Endothelial cell (in vitro differentiated cells): Measurements from ENCODE around the gene KCNIP3. TPM values are rescaled to one million over a fixed set of nuclear protein-coding genes. Genes with fewer than 3 reads are reported as not detected.

Experiments
- DNase-seq: peaks from one replicate; pipeline ENCODE4 v3.0.0; 2021; ENCODE audit warnings: low spot score
- H3K27ac Mint-ChIP-seq: one replicate; pipeline ENCODE4 v1.8.0; 2021; ENCODE audit warnings: mixed read lengths, inconsistent platforms; ENCODE audit not compliant: unreplicated experiment
- H3K27me3 Mint-ChIP-seq: one replicate; pipeline ENCODE4 v1.8.0; 2021; ENCODE audit warnings: mild to moderate bottlenecking, moderate library complexity, mixed read lengths, inconsistent platforms; ENCODE audit not compliant: unreplicated experiment
- H3K36me3 Mint-ChIP-seq: one replicate; pipeline ENCODE4 v1.8.0; 2021; ENCODE audit warnings: mild to moderate bottlenecking, low read depth, mixed read lengths, inconsistent platforms; ENCODE audit not compliant: unreplicated experiment
- H3K4me1 Mint-ChIP-seq: one replicate; pipeline ENCODE4 v1.8.0; 2021; ENCODE audit warnings: mild to moderate bottlenecking, mixed read lengths, inconsistent platforms; ENCODE audit not compliant: unreplicated experiment
- H3K4me3 Mint-ChIP-seq: one replicate; pipeline ENCODE4 v1.8.0; 2021; ENCODE audit warnings: mild to moderate bottlenecking, mixed read lengths, inconsistent platforms; ENCODE audit not compliant: unreplicated experiment
- H3K9me3 Mint-ChIP-seq: one replicate; pipeline ENCODE4 v1.8.0; 2021; ENCODE audit warnings: mixed read lengths, inconsistent platforms; ENCODE audit not compliant: unreplicated experiment
- total RNA-seq: library from RNA; stranded (reverse); fragmentation: NEBNext Ultra II Directional; extraction: Animal tissue kit (Norgen Biotek cat#: 25700); gene quantifications from one replicate; pipeline ENCODE4 v1.2.1, GENCODE V29; 2021; ENCODE audit not compliant: unreplicated experiment
- TF ChIP-seq, protein P1 (sequence below): fragments of 200-600 bp; sonication (generic); IDR thresholded peaks from one replicate; pipeline ENCODE4 v1.5.0; 2021; ENCODE audit warnings: antibody characterized with exemption; ENCODE audit not compliant: unreplicated experiment

Gene KCNIP3
- total RNA-seq, 1 donor from 2014 or later, result 0.26 TPM

DNA sequence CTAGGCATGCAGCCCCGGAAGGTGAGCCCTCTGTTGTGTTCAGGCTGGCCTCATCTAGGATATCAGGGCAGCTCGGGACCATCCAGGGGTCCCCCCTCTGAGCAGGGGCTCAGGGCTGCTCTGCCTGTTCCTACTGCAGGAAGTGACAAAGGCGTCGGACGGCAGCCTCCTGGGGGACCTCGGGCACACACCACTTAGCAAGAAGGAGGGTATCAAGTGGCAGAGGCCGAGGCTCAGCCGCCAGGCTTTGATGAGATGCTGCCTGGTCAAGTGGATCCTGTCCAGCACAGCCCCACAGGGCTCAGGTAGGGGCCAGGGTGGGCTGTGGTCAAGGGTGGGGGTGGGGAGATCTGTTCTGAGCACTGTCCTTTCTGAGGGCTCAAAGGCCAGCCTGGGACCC, 13.1 kb downstream of the KCNIP3 start:
- no peaks in the 10 kb centered on the region for H3K36me3 Mint-ChIP-seq
- H3K27me3 Mint-ChIP-seq, result peaks cover 20% of the 10 kb centered on the region
- no peaks in the 10 kb centered on the region for H3K9me3 Mint-ChIP-seq
- TF ChIP-seq, protein P1, sequence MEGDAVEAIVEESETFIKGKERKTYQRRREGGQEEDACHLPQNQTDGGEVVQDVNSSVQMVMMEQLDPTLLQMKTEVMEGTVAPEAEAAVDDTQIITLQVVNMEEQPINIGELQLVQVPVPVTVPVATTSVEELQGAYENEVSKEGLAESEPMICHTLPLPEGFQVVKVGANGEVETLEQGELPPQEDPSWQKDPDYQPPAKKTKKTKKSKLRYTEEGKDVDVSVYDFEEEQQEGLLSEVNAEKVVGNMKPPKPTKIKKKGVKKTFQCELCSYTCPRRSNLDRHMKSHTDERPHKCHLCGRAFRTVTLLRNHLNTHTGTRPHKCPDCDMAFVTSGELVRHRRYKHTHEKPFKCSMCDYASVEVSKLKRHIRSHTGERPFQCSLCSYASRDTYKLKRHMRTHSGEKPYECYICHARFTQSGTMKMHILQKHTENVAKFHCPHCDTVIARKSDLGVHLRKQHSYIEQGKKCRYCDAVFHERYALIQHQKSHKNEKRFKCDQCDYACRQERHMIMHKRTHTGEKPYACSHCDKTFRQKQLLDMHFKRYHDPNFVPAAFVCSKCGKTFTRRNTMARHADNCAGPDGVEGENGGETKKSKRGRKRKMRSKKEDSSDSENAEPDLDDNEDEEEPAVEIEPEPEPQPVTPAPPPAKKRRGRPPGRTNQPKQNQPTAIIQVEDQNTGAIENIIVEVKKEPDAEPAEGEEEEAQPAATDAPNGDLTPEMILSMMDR, result no peak
- no peak for DNase-seq
- no peak overlapping the region for H3K27ac Mint-ChIP-seq
- H3K4me1 Mint-ChIP-seq, result no peaks in the 10 kb centered on the region
- H3K4me3 Mint-ChIP-seq, result no peak overlapping the region

DNA sequence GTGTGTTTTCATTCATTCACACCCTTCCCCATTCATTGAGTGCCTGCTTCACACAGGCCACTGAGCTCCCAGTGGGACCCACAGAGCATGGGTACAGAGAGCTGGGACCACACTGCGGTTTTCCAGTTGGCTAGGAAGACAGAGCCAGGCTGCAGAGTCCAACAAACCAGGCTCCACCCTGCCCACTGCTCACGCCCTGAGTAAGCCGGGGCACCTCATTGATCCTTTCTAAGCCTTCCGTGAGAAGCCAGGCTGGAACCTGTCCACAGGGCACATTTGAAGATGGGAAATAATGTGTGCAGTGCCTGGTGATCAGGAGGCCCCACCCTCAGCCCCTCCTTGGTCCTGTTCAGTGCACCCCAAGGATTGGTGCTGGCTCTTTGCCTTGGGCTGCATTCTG, 13.5 kb downstream of the KCNIP3 start:
- no peak overlapping the region for H3K27ac Mint-ChIP-seq

DNA sequence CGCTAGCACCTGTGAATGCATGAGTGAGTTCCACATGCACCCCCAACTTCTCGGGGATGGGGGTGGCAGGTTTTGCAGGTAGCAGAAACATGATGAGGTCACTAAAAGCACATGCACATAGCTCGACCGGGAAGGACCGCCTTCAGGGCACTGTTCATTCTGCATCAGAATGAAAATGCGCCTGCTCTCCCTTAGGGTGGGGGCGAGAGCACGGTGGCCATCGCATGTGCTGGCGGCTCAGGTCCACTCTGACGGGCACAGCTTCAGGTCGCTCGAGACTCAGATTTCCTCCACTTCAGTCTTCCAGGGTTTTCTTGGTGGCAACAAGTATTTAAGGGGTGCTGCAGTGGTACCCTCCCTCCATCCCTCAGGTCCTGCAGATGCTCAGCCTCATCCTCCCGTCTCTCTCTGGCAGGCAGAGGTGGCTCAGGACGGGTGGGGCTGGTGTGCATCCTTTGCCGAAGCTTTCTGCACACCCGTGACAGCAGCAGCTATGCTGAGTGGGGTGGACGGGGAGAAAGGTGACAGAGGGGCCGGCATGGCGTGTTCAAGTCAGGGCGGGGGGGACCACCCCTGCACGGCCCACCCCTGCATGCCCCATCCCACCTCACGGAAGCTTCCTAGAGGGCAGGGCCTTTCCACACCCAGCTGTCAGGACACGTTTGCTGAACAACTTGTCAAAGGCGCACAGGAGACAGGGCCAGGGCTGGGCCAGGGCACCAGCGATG, 14.8 kb downstream of the KCNIP3 start:
- Mint-ChIP-seq H3K36me3 (no peaks in the 10 kb centered on the region), H3K4me1 (no peaks in the 10 kb centered on the region), H3K4me3 (no peak overlapping the region), H3K27me3 (peaks cover 27% of the 10 kb centered on the region), H3K27ac (no peak overlapping the region), H3K9me3 (no peaks in the 10 kb centered on the region)
- TF ChIP-seq, protein P1, result no peak
- DNase-seq, result no peak

More for the DNA sequence above, 13.5 kb downstream of the KCNIP3 start:
- H3K4me1 Mint-ChIP-seq, result no peaks in the 10 kb centered on the region
- no peak overlapping the region for H3K4me3 Mint-ChIP-seq
- H3K36me3 Mint-ChIP-seq, result no peaks in the 10 kb centered on the region
- TF ChIP-seq, protein P1, result no peak
- H3K27me3 Mint-ChIP-seq, result peaks cover 20% of the 10 kb centered on the region
- DNase-seq, result no peak
- H3K9me3 Mint-ChIP-seq, result no peaks in the 10 kb centered on the region

DNA sequence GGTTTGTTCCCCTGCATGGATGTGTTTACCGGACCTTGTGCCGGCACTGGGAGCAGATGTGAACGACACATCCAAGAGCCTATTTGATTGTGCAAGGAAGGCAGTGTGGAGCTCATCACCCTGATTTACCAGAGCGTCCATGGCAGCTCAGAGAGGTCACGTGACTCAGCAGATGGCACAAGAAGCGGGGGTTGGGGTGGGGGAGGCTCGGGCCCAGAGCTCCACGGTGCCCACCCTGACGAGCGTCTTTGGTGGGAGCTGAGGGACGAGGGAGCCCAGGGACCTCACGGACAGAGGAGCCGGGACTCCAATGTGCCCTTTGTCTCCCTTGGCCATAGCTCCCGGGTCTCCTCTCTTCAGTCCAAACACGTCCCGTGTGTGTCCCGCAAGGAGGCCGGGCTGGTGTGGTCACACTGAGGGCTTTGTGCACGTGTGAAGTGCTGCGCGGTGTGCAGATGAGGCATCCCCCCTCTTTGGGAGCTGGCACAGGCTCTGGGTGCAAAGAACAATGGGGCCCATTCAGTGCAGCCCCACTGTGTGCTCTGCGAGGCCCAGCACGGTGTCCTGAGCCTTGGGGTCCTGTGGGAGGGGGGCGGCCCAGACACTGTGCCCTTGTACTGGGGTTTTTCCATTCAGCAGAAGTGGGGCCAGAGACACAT, 15.5 kb downstream of the KCNIP3 start:
- TF ChIP-seq, protein P1, result no peak

More for the DNA sequence above, 15.5 kb downstream of the KCNIP3 start:
- no peak for DNase-seq
- Mint-ChIP-seq H3K9me3 (no peaks in the 10 kb centered on the region), H3K4me3 (no peak overlapping the region), H3K4me1 (no peaks in the 10 kb centered on the region), H3K36me3 (no peaks in the 10 kb centered on the region), H3K27ac (no peak overlapping the region), H3K27me3 (peaks cover 27% of the 10 kb centered on the region)
